HG02759 (cell line): ENCODE results near the gene AJUBA.
"Not testable (repeated sequence)": the region's sequence is repeated elsewhere in the genome, so short reads cannot be mapped to it uniquely, and the experiment has no call there.

Experiments used
- ATAC-seq: cut with Tn5 transposase; IDR thresholded peaks from one replicate; pipeline ENCODE4 v1.9.1; 2021; ENCODE audit warnings: mild to moderate bottlenecking, moderate library complexity; ENCODE audit not compliant: unreplicated experiment

Gene AJUBA

GRCh38 chr14:22952418-22952817 lies 29.9 kb downstream of the AJUBA start:
- ATAC-seq: no peak

DNA sequence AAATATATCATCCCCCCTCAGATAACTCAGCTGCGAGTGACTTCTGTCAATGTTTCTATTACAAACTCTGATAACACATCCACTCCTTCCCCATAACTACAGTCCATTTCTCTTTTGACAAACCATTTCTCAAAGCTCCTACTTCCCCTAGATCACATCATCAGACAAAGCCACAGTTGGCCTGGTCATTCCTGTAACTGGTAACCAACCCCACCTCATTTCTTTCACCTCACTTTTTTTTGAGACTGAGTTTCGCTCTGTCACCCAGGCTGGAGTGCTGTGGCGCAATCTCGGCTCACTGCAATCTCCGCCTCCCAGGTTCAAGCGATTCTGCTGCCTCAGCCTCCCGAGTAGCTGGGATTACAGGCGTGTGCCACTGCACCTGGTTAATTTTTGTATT lies 30.6 kb downstream of the AJUBA start:
- not testable (repeated sequence) for ATAC-seq

DNA sequence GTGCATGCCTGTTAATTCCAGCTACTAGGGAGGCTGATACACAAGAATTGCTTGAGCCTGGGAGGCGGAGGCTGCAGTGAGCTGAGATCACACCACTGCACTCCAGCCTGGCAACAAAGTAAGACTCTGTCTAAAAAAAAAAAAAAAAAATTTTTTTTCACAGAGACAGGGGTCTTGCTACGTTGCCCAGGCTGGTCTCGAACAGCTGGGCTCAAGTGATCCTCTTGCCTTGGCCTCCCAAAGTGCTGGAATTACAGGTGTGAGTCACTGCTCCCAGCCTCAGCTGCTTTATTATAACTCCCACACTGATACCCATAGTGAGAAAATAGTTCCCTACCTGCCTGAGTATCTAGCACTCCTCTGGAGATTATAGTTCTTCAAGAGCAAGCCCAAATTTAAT lies 36.7 kb downstream of the AJUBA start:
- ATAC-seq: no peak

DNA sequence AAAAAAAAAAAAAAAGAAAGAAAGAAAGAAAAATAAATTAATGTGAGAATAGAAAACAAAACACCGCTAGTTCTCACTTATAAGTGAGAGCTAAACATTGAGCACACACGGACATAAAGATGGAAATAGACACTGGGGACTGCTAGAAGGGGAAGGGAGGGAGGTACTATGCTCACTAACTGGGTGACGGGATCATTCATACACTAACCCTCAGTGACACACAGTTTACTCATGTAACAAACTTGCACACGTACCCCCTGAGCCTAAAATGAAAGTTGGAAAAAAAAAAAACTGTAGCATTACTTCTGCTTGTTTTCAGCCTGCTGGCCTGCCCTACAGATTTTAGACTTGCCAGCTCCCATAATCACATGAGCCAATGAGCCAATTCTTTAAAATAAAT lies 42.7 kb downstream of the AJUBA start:
- ATAC-seq: no peak

GRCh38 chr14:22935156-22935555 lies 47.2 kb downstream of the AJUBA start:
- ATAC-seq: no peak

DNA sequence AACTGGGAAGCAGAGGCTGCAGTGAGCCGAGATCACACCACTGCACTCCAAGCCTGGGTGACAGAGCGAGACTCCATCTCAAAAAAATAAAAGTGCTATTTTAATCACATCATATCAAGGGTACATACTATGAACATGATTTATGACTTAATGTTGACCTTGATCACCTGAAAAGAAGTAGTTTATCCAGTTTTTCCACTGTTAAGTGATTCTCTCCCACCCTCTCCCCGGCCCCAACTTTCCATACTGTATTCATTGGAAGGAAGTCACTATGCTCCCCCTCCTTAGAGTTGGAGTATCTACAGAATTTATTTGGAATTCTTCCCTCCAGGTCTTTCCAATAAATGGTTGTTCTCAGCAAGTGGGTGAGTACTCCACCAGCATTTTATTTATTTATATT lies 50.2 kb downstream of the AJUBA start:
- ATAC-seq: no peak

DNA sequence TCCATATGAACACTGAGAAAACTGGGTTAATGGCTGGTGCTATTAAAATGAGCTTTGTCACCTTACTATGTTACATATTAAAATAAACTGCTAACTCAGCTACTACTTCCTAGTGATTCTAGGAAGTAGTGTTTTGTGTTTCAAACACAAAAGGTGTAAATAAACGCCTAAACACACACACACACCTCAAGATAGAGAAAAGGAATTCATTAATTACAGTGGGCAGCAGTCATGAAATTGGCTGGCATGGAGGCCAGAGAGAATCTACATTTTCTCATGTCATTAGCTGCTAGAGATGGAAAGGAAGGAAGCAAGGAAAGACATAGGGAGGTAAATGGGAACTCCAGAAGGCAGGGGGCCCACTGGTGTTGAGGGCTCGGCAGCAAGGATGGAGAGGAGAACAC lies 52.4 kb downstream of the AJUBA start:
- ATAC-seq: no peak

DNA sequence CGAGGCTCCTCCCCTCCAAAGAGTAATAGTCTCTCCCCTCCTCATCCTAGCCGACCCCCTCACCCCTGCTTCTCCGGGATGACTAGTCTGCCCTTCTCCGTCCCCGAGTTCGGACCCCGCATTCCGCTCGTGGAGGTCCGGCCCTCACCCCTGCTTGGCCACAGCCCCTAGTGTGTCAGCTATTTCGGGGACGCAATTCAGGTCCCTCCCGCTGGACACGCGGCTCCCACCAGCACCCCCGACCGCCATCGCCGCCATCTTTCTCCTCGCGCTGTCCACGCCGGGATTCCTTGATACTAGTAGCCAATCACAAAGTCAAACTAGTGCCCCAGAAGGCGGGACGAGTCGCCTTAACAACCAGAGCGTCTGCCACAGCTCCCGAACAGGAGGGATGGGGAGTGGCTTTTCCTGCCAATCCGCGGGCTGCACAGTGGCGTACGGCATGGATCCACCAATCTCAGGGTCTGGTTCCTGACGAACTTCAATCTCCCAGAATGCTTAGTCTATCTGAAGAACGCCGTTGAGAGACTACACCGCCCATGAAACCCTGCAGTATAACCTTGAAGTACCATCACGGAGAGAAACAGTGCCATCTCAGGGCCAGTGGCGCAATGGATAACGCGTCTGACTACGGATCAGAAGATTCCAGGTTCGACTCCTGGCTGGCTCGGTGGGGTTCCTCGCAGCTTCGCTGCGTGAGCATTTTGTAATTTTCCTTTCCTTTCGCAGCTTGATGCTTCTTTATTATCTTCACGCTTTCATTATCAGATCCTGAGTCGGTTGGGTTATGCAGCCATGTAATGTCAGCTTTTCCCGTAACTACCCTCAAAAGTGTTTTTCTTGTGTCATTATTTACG lies 53.0 kb downstream of the AJUBA start, which contains the start of gene PRMT5:
Gene PRMT5 (minus strand): TSS at position 273 of the 857 bp plus-strand sequence. CDS start 15 bp downstream, at position 258.
- ATAC-seq: peak; percentile 91

- no peak for ATAC-seq
Measured at GRCh38 chr14:22928237-22929103, 53.9 kb downstream of the AJUBA start.

- ATAC-seq: no peak
Measured at GRCh38 chr14:22926316-22926715, 56.0 kb downstream of the AJUBA start.

DNA sequence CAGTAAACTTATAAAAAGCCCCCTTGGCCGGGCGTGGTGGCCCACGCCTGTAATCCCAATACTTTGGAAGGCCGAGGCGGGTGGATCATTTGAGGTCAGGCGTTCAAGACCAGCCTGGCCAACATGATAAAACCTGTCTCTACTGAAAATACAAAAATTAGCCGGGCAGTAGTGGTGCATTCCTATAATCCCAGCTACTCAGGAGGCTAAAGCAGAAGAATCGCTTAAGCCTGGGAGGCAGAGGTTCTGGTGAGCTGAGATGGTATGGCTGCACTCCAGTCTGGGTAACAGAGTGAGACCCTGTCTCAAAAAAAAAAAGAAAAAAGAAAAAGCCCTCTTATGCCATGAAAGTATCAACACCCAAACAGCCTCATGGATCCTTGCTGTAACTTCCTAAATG lies 56.8 kb downstream of the AJUBA start:
- ATAC-seq: no peak

GRCh38 chr14:22923746-22924145 lies 58.6 kb downstream of the AJUBA start:
- no peak for ATAC-seq

DNA sequence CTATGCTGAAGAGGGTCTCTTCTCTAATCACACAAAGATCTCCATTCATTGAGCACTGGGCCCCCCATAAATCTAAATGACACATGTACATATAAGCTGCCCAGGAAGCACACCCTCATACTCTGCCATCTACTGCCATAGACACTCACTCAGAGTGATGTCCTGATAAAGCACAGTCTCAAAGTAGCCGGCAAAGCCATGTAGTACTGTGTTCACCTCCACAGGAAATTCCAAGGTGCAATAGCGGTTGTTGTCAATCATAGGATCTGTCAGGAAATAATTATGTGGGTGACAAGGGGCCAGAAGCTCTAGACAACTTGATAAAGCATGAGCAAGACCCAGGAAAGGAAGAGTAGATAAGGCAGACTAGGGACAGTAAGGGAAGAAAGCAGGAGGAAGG lies 60.1 kb downstream of the AJUBA start:
- no peak for ATAC-seq
